GM21515 (cell line): ENCODE data around the gene PDGFA.

ENCODE experiments used
- ATAC-seq: cut with Tn5 transposase; IDR thresholded peaks from one replicate; pipeline ENCODE4 v1.9.1; 2021; ENCODE audit not compliant: unreplicated experiment

Gene PDGFA

DNA sequence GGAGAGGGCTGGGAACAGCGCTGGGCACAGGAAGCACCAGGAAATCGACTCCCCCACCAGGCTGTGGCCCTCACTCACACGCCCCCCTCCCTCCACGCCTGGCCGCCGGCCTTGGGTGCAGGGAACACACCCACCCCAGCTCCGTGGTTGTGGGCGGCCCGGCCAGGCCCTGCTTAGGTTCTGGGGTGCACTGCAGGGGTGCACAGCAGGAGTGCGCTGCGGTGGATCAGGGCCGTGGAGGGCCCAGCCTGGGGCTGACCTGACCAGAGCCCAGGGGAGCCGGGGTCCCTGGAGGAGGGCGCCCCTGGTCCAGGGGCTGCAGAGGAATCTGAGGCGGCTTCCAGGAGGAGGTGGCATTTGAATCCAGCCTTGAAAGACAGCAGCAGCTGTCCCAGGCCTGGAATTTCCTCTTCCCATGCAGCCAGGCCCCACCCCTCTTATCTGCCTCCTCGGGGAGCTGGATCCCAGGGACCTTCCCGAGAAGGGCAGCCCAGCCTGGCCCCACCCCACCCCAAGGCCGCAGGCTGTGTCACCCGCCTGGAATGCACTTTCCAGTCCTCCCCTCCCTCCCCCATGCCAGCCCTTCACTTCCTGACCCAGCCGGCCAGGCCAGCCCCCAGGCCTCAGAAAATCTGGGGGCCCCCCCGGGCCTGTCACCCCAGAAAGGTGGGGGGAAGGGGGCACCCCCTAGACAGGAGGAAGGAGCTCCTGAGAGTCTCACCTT is 18.4 kb upstream of the PDGFA start:
- ATAC-seq = no peak

DNA sequence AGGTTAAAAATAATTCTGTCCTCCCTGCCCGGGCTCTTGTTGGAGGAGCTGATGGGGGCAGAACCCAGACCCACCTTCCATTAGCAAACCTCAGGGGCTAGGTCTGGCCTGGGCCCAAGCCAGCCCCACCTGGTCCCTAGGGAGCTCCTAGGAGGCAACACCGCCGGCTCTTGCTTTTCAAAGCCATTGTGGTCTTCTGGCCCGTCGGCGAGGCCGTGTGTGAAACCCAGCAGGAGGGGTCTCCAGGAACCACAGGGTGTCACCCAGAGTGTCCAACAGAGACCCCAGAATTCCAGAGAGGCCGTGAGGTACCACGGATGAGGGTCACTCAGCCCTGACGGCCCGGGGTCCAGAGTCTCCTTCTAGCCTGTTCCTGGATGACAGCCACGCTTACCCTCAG is 16.6 kb upstream of the PDGFA start:
- ATAC-seq = no peak

DNA sequence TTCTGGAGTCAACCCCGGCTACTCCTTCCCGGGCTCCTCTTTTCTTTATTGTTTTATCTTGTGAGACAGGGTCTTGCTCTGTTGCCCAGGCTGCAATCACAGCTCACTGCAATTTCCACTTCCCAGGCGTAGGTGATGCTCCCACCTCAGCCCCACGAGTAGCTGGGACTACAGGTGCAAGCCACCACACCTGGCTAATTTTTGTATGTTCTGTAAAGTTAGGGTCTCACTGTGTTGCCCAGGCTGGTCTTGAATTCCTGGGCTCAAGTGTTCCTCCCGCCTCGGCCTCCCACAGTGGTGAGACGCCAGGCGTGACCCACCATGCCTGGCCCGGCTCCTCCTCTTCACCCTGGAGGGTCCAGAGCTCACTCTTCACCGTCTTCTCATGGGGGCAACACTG is 15.3 kb upstream of the PDGFA start:
- ATAC-seq = no peak

DNA sequence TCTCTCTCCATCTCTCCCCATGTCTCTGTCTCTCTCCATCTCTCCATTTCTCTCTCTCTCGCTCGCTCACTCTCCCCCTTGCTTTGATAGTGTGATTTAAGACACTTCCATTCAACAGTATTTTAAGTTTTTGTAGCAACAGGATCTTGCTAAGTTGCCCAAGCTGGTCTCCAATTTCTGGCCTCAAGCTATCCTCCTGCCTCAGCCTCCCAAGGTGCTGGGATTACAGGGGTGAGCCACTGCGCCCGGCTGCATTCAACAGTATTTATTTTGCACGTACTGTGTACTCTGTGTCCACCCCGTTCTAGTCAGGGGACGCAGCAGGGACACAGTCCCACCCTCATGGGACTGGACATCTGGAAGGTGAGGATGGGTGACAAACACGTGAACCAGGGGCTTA is 14.4 kb upstream of the PDGFA start:
- no peak for ATAC-seq

DNA sequence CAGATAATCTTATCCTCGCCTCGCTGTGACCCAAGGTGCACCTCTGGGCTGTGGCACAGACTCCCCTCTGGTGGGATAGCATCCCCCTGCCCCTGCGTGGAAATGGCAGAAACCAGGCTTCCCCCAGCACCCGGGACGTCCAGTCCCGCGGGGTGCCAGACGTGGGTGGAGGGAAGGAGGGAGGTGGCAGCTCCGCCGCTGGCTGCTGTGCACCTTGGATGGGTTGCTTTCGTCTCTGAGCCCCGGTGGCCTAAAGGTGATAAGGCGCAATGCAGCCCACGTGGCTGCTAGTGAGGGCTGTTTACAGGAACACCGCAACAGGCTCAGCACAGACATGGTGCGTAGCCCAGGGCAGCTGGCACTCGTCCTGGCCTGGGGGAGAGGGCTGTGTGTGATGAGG is 13.6 kb upstream of the PDGFA start:
- ATAC-seq = no peak

DNA sequence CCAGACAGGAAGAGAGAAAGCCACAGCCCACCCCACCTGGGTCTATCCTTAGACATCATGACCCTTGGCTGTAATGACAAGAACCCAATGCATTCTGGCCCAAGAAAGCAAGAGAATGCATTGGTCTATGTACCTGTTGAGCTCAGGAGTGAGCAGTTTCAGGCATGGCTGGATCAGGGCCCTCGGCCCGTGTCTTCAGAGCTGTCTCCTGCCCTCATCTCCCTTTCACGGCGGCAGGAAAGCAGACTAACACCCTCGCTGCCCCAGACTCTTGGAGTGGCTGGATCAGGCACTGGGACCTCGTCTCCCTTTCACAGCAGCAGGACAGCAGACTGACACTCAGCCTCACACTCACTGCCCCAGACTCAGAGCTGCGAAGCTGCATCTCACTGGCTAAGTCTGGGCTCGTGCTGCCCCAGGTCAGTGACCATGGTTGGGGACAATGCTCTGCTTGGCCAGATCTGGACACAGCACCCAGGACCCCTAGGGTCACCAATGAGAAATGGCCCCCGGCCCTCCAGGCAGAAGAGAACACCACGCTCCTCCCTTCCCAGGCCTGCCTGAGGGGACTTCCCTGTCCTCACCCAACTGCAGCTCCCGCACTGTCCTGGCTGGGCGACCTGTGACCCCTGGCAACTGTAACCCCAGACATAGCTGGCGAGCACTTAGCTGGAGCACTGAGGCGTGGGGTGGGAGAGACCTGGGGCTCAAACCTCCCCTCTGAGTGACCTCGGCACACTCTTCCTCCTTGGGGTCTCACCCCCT is 12.9 kb upstream of the PDGFA start:
- no peak for ATAC-seq

DNA sequence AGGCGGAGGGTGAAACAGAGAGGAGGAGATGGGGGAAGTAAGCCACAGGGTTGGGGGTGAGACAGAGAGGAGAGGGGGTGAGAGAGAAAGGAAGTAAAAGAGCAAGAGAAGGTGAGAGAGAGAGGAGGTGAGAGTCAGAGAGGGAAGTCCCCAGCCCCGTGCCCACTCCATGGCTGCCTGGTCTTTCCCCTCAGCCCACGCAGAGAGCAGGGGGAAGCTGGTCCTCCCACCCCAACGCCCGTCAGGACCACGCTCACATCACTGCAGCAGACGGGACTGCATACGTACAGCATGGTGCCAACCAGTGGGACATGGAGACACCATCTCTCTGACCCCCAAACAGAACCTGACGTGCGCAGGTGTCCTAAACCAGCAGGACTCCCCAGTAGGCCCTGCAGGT is 12.1 kb upstream of the PDGFA start:
- ATAC-seq = no peak

DNA sequence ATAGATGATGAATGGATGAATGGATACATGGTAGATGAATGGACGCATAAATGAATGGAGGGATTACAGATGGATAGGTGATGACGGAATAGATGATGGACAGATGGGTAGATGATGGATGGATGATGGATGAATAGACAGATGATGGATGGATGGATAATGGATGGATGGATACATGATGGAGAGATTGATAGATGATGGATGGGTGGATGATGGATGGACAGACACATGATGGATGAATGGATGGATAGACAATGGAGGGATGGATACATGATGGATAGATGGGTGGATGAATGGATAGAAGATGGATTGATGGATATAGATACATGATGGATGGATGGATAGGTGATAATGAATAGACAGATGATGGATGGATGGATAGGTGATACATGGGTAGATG is 8.8 kb upstream of the PDGFA start:
- no peak for ATAC-seq

DNA sequence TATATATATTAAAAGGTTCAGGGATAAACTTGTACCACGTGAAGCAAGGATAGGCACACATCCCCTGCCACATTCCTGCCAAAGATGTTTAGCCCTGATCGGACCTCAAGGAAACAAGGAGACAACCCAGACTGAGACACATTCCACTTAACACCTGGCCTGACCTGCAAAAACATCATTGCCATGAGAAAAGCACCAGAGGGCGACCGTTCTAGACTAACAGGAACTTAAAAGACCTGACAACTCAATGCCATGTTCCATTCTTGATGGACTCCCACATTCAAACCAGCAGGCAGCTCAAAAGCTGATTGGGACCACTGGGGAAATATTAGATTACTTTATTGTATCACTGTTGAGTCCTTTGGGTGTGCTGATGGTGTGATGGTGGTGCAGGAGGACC is 8.1 kb upstream of the PDGFA start:
- no peak for ATAC-seq

DNA sequence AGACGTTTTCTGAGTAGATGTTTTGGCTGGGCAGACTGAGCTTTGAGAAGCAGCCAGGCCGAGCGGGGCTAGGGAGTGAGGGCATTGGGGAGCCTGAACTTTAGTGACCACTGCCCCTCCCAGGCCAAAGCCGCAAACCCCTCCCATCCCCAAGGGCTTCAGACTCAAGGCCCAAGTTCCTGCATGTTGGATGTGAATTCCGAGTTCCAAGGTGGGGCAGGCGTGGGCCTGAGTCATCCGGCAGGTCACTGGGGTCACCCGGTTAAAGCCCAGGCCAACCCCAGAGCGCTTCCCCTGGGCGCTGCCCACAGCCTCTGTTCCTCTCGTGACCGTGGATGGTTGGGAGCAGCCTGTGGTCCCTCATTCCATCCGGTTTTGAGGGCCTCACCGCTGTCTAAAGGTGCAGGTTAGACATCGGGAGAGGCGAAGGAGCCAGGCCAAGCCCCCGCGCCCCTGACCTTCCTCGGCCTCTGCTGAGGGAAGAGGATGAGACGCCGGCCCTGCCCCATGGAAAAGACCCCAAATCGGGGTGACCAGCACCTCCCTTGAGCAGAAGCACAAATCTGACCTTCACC is 6.9 kb upstream of the PDGFA start:
- no peak for ATAC-seq

DNA sequence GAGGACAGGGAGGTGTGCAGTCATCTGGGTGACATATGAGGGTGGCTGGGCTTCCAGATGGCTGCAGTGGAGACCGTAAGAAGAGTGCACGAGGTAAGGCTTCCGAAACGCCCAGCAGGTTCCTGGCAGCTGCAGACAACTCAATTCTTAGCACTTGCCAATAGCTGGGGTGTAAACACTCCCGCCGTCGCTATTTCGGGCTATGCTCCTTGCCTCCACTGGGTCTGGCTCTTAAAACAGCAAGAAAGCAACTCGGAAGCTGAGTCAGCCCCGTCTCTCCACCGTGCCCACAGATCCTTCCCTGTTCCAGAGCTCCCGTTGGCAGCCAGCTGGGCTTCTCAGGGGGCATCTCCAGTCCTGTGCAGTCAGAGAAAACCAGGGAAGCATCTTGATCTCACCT is 6.1 kb upstream of the PDGFA start:
- no peak for ATAC-seq

DNA sequence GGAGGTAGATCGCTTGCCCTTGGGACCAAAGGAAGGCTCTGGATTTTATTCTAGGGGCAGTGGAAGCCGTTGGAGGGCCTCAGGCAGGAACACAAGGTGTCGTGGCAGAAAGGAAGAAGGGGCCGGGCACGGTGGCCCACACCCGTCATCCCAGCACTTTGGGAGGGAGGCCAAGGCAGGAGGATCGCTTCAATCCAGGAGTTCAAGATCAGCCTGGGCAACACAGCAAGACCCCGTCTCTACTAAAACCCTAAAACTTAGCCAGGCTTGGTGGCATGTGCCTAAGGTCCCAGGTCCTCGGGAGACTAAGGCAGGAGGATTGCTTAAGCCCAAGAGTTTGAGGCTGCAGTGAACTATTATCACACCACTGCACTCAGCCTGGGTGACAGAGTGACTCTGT is 5.2 kb upstream of the PDGFA start:
- no peak for ATAC-seq

DNA sequence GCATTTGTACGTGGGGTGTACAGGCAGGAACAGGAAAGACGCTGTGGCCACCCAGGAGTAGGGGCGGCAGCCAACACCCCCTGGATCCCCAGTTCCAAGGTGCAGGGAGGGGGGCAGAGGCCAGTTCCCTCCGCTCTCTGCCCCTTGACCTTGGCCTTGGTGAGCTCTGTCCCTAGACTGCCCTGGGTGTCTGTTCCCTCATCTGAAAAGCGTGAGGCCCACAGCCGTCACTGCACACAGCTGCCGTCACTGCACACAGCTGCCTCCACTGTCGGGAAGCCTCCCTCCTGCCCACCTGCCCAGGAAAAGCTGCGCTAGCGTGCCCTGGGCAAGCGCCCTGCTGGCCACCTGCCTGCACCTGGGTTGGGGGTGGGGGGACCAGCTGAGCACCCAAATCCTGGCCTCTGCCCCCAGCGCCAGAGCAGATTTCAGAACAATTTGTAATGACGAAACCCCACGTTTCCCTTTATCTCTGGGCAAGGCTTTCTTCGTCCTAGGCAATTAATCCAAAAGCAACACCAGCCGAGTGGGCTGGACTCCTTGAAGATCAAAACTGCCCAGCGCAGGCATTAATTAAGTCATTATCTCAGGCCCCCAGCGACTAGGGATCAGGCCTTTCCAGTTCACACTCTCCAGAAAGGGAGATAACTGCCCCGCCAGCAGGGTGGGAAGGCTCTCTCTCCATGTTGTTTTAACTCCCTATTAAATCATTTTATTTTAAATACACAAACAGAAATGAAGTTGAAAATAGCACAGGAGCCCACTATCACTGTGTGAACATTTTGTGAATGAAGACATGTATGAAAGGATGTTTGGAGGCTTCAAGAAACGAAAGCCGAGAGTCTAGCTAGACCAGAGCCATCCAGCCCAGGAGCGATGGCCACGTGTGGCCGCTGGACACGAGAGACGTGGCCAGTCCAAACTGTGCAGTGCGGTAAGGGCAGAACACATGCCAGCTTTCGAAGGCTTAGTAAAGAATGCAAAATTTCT is 4.0 kb upstream of the PDGFA start:
- ATAC-seq = no peak

DNA sequence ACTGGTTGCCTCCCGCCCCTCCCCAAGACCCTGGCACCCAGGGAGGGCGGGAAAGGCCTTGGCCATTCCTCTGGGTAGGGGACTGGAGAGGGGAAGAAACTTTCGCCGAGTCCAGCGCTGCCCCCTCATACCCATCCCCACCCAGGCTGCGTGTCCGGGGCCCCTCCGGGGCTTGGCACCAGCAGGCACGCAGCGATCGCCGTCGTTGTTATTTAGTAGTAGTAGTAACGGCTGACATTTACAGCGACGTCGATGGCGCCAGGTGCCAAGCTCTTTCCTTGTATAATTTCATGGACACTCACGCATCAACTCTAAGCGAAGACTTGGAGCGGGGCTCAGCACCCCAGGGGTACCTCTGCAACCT is 3.3 kb upstream of the PDGFA start:
- ATAC-seq = no peak

DNA sequence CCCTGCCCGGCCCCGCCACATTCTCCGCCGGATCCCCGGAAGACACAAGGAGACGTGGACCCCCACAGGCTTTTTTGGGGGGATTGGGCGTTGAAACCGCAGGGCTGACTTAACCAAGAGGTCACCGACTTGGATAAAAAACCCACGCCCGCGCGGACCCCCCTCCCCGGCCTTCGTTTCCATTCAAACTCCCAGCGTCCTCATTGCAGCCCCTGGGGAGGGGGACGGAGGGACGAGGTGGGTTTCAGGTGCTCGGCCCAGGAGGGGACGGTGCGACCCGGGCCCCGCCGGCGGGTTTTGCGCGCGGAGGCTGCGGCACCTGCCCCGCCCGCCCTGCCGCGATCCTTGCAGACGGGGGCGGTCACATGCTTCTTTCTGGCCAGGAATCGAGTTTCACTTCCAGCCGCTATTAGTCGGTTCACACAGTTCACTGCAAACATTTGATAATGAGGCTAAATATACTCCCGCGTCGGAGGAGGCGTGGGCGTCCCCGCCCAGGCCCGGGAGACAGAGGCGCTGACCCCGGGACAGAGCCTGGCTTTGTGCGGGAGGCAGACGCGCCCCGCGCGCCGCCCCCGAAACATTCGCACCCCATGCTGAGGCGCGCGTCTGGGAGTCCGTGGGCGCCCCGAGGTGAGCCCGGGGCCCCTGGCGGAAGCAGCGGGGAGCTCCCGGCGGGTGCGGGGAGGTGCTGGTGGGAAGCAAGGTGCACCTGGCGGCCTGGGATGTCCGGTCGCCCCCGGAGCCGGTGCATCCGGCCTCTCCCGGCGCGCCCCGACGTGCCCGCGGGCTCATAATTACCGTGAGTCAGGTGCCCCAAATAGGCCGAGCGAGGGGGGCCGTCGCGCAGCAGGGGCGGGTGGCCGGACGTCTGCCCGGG is 2.7 kb upstream of the PDGFA start:
- ATAC-seq = no peak

DNA sequence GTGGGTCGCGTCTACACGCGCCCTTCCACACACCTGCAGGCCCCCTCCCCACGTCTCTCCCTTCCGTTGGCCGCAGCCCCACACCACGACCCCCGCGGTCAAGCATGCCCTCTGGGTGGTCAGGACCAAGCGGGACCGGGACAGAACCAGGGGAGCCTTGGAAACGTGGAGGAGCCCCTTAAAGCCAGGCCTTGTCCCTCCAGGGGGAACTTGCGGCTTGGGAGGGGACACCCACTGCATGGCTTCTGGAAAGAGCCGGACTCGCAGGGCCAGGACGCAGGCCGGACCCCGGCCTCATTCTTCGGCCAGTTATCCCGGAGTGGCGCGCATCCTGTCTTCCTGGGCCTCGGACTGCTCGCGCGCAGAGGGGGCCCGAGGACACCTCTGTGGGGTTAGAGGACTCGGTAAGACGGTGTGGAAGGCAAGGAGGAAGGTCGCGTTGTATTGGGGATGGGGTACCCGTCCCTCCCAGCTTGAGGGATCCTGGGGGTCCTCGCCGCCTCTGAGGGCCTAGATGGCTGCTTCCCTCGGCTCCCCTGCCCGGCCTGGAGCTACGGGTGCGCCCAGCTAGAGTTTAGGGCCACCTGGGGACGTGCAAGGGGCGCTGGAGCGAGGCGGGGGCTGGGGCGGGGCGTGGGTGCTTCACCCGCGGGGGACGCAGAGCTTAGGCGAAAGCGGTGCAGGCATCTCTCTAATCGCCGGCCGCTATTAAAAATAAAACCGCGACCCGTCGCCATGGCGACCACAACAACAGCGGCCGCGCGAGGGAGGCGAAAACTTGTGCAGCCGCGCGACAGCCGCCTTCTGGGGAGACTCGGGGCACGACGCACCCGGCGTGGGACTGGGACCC is 1.8 kb upstream of the PDGFA start:
- no peak for ATAC-seq

DNA sequence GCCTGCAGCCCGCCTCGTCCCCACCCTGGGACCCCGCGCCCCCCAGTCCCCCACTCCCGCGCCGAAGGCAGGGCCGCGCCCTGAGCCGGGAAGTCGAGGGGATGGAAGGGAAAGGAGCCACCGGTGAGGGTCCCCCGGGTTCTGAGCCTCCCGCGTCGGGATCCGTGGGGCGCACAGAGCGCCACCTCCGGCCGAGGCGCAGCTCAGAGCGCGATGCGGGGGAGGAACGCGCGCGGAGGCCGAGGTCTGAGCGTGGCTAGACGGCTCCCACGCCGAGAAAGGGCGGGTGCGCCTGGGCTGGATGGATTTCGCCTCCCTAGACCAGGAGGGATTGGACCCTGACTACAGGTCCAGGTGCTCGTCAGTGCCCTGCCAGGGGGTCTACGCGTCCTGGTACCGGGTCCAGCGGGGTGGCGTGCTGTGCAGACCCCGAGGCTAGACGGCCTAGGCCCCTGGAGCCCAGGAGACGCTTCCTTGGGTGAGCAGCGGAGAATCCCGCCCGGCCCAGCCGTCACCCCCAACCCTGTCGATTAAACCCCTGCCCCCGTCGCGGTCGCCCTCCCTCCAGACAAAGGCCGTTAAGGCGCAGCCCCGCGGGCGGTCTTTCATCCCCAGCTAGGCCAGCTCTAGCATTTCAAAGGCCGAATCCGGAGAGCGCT is 986 bp upstream of the PDGFA start:
- ATAC-seq = no peak

DNA sequence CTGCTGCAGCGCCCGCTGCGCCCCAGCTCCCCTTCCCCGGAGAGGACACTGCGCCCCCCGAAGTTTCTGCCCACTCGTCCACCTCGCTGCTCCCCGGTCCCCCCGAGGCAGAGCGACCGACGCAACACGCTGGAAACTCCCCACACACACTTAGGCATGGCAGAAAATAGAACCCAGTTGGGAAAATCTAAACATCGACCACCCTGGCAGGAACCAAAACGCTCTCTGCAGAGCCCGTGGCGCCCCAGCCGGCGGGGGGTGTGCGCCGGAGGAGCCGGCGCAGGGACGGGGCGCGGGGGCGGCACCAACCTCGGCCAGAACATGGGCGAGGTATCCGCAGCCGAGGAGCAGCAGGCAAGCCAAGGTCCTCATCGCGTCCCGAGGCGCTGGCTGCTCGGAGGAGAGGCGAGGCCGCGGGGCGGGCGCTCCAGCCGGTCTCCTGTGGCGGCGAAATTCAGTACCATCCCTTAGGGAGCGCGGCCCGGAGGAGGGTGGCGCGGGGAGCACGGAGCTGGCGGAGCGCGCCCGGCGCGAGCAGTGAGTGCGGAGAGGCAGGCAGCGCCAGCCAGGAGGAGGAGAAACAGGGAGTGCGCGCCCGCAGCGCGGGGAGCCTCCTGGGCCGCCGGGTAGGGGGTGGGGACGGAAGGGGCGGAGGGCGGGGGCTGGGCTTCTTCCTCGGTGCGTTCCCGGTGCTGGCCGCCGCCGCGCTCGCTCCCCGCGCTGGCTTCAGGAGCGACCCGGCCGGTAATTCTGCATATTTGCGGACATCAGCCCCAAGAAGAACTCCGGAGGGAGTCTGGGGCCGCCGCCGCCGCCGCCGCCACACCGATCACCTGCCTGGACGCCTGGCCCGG is 789 bp downstream of the PDGFA start:
- no peak for ATAC-seq
